Transverse colon (tissue), 4 donors: Measurements from ENCODE around the gene COL8A1.

Experiments used
- POLR2AphosphoS5 ChIP-seq, 3 donors: sonication (generic); formaldehyde crosslinking; IDR thresholded peaks; one replicate each; pipeline ENCODE4 v1.6.1; 2016; ENCODE audit warnings: antibody characterized with exemption in 3 of 3
- TF ChIP-seq, protein P1 (sequence below), 5 experiments: fragments of 200-600 bp in 3 of 5; fragments of 450-650 bp in 2 of 5; sonication (generic) in 3 of 5; IDR thresholded peaks; 1 replicate in 2 of 5; 2 replicates in 3 of 5; pipeline ENCODE4 v1.5.1; 2016 to 2017; ENCODE audit warnings: antibody characterized with exemption in 5 of 5, inconsistent platforms in 3 of 5, mild to moderate bottlenecking in 2 of 5, moderate library complexity in 1 of 5

GRCh38 chr3:99641982-99642381 lies 3.6 kb downstream of the COL8A1 start:
- TF ChIP-seq, protein P1, sequence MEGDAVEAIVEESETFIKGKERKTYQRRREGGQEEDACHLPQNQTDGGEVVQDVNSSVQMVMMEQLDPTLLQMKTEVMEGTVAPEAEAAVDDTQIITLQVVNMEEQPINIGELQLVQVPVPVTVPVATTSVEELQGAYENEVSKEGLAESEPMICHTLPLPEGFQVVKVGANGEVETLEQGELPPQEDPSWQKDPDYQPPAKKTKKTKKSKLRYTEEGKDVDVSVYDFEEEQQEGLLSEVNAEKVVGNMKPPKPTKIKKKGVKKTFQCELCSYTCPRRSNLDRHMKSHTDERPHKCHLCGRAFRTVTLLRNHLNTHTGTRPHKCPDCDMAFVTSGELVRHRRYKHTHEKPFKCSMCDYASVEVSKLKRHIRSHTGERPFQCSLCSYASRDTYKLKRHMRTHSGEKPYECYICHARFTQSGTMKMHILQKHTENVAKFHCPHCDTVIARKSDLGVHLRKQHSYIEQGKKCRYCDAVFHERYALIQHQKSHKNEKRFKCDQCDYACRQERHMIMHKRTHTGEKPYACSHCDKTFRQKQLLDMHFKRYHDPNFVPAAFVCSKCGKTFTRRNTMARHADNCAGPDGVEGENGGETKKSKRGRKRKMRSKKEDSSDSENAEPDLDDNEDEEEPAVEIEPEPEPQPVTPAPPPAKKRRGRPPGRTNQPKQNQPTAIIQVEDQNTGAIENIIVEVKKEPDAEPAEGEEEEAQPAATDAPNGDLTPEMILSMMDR (IDR thresholded peaks at IDR 0.05), result no peak
- no peak for TF ChIP-seq POLR2AphosphoS5 (IDR thresholded peaks at IDR 0.05)
